CD4-positive, alpha-beta T cell treated with Interferon gamma for 1 hour (primary cell): Measurements from ENCODE around the gene TFG.

Experiments used
- DNase-seq: peaks from one replicate; pipeline ENCODE4 v3.0.0-alpha.2; 2020

Gene TFG

GRCh38 chr3:100759950-100760349 is 50.7 kb downstream of the TFG start:
- no peak for DNase-seq

DNA sequence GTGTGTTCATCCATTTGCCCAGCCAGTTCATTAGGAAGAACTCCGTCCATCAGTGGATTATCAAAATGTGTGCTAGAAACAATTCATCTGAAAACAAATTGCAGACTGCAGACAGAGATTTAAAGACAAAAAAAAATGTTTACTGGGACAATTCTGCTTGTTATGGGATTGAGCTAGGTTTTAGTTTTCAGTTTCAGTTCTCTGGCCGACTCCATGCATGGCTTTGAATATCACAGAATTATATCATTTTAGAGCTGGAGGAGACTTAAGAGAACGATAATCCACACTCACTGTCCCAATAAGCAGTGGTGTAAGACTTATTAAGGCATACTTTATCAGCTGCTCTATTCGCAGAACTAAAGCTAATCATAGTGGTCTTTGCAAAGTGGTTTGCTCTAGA is 51.1 kb downstream of the TFG start:
- DNase-seq: no peak

DNA sequence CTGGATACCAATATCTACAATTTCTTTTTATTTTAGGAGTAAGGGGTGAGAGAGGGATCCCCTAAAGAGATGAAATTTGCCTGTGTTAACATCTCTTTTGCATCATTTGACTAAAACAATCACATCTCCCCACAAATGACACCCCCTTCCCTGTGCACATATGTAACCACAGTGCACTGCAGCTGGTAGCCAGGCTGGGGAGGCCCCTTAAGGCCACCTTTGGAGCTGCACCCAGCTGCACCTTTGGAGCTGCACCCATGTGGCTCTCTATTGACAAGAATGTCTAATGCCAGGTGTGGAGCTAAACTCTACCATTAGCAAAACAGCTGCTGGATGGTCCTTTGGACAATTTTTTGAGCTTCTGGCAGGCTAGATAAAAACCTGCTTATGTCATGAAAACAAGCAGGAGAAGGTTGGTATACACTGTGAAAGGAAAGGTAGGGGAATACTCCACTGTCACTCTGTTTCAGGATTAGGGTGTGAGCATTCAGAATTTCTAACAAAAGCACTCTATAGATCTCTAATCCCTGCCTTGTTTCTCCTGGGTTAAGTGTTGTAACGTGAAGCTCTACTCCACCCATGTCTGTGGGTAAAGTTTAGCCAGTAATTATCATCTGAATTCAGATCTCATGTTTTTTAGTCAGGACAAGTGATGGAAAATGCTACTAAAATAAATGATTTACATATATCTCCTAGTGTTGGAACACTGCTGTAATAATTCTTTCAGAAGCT is 52.1 kb downstream of the TFG start:
- no peak for DNase-seq

DNA sequence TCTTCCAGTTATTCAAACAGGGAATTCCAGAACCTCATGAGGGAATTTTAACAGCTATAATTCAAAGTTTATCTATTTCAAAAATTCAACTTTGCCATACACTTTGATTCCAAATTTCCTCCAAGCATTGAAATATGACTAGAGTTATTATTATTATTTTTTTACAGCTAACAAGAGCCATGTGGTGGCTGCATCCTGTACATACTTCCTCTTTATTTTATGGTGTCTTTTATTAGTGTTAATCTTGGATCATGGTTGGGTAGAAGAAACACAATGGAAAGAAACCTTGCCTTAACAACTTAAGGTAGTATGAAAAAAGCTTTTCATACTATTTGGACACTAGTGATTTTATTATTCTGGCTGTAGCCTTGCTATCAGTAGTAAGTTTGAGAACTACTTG is 52.7 kb downstream of the TFG start:
- no peak for DNase-seq

- no peak for DNase-seq
These were observed 56.2 kb downstream of the TFG start for GRCh38 chr3:100765437-100765975.

DNA sequence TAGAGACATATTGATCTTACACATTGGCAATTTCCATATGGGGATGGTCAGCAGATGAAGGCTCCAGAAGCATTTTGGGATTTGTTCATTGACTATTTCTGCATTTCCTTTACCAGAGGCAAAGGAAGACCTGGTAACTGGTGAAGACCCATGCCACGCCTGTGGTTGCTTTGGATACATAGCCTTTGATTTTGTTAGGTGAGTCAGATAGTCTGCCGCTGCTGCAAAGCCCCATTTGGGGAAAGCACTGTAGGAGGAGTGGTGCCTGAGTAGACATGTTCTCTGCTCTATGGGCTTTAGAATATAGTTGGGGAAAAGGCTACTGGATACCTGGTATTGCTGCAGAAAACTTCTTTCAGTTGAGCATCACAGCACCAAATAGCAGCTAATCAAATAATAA is 56.8 kb downstream of the TFG start:
- DNase-seq: no peak

- DNase-seq: no peak
These were observed 60.4 kb downstream of the TFG start for GRCh38 chr3:100769693-100770092.

DNA sequence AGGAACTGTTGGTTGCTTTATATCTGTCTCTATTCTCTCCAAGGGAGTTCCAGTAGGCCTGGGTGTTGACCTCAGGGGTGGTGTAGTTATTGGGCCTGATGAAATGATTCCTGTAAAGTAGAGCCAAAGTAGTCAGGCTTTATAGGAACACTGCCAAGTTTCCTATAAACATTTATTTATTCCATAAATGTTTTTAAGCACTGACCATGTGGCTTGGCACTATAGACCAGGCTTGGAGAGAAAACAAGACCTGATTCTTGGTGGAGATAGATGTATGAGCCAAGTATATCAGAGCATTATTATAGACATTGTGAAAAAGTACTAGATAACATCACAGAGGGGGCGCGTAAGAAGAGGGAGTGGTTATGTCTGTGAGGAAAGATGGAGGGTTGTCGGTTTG is 65.9 kb downstream of the TFG start:
- no peak for DNase-seq

DNA sequence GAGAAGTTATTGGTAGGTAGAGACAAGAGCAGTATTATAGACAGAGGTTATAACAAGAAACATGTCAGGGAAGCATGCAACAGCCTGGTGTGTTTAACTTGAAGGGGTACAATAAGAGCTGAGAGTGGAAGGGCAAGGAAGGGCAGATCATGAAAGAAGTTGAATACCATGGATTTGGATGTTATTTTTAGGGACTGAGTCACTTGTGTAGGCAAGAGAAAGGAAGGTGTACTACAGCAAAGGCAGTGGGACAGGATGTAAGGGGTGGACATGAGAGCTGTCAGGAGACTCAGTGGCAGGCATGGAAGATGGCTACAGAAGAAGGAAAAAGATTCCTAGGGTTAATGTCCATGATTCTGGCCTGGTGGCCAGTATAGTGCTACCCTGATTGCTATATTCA is 66.4 kb downstream of the TFG start:
- no peak for DNase-seq

GRCh38 chr3:100776097-100776729 is 66.9 kb downstream of the TFG start:
- DNase-seq: no peak

GRCh38 chr3:100776746-100777145 is 67.5 kb downstream of the TFG start:
- no peak for DNase-seq

GRCh38 chr3:100777271-100777670 is 68.0 kb downstream of the TFG start:
- no peak for DNase-seq

- DNase-seq: no peak
These were observed 70.2 kb downstream of the TFG start for GRCh38 chr3:100779480-100779879.

DNA sequence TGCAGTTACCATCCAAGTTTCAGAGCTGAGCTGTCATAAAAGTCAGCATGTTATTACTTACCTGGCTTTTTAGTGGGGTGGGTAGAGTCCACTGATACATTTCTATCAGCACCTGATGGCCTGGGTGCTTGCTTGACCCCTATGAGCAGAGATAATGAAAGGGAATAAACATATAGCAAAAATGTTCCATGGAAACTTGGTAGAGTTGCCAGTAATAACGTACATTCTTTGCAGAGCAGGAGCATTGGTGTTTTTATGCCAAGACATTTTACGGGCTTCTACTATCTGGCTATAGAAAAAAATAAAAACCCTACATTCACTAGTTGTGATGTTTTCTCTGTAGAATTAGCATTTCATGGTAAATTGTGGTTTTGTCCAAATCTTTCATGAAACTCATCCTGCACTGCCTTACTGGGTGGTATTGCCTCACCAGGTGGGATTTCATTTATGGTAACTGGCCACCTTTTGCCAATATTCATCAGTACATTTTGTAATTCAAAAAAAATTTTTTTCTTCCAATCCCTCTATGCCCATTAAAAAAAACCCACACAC is 70.9 kb downstream of the TFG start:
- no peak for DNase-seq

GRCh38 chr3:100781301-100781700 is 72.0 kb downstream of the TFG start:
- DNase-seq: no peak

DNA sequence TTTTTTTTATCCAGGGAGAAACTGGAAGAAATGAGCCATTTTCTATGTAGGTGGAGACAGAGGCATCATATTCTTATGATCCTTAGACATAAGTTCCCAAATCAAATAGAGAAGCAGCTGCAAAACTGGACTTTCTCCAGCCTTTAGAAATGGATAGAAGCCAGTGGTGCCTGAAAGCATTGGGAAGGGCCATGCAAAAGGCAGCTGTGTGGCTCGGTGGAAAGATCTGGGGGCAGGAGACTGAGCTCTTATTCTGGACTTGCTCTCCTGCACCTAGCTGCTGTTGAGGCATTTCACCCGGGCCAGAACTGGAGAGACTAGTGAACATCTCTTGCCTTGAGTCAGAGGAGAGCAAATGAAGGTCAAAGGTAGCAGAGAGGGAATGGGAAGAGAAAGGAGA is 73.1 kb downstream of the TFG start:
- DNase-seq: no peak

- no peak for DNase-seq
These were observed 73.6 kb downstream of the TFG start for GRCh38 chr3:100782906-100783305.

DNA sequence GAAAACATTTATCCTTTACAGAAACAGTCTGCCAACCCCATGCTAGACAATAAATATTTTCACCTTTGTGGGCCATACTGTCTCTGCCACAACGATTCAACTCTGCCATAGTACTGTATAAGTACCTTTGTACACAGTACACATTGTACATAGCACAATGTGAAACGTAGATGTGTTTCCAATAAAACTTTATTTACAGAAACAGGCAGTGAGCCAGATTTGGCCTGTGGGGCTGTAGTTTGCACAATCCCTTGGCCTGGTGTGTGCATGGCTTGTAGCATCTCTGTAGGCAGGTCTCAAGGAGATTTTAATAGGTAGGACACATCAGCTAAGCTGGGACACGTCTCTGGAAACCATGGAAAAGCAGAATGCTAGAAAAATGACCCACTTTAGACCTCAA is 74.3 kb downstream of the TFG start:
- no peak for DNase-seq

DNA sequence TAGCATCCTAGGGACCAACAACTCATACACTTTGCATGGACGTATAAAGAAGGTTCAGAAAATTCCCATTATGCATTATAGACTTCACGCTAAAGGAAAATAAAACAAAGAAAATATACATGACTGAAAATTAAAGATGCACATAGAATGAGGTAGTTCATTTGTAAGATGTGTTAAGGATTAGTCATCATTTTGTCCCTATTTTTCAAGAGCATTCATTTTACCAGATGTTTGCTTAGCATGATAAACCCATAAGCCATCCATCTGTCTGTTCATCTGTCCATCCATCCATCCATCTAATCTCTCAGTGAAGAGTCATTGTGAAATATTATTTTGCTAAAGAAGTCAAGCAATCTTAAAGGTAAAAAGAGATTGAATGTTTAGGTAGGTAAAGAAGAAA is 80.3 kb downstream of the TFG start:
- no peak for DNase-seq

DNA sequence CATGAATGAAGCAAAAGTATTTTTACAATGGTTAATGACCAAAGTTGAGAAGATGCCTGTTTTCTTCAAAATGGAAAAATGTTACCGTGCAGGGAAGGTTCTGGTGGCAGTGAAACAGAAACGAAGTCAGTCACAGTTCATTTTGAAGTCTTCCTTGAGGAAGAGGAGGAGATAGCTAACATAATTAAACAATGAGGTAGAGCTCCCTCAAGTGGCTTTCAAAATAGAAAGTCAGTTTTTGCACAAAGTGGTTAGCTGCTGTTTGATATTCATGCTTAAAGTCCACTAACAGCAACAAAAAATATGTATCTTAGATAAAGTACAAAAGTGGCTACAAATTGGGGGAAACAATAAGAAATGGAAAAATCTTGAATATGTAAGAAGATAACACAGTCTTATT is 87.3 kb downstream of the TFG start:
- no peak for DNase-seq

GRCh38 chr3:100798012-100798411 is 88.7 kb downstream of the TFG start:
- no peak for DNase-seq
